Measurements from ENCODE around the gene CYP19A1.

CYP19A1 gene

DNA sequence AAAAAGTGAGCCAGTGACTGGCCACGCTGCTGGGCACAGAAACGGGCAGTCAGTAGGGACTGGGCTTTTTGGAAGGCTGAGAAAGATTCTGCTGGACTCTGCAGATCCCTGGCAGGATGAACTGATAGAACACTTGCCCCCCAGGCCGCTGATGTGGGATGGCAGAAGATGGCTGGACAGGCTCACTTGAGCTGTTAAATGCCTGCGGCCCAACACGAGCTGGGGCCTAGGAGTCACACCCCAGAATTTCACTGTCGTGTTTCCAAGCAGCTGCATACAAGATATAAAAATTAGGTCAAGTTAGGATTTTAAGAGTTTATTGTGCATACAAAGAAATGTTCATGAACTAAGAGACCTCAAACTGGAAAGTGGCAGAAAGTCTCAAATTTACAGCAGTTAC is 29.9 kb upstream of the CYP19A1 start:
- TF ChIP-seq, protein P1, sequence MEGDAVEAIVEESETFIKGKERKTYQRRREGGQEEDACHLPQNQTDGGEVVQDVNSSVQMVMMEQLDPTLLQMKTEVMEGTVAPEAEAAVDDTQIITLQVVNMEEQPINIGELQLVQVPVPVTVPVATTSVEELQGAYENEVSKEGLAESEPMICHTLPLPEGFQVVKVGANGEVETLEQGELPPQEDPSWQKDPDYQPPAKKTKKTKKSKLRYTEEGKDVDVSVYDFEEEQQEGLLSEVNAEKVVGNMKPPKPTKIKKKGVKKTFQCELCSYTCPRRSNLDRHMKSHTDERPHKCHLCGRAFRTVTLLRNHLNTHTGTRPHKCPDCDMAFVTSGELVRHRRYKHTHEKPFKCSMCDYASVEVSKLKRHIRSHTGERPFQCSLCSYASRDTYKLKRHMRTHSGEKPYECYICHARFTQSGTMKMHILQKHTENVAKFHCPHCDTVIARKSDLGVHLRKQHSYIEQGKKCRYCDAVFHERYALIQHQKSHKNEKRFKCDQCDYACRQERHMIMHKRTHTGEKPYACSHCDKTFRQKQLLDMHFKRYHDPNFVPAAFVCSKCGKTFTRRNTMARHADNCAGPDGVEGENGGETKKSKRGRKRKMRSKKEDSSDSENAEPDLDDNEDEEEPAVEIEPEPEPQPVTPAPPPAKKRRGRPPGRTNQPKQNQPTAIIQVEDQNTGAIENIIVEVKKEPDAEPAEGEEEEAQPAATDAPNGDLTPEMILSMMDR (IDR thresholded peaks at IDR 0.05; ENCODE audit: low read depth, low read length, missing control alignments) = no peak
- H3K27me3 ChIP-seq (replicated peaks) = peaks cover 6% of the 10 kb centered on the region
- no peak overlapping the region for H3K4me3 ChIP-seq (ENCODE audit: low read depth, low read length)
- H3K36me3 ChIP-seq (replicated peaks) = no peaks in the 10 kb centered on the region
- in situ Hi-C loops (cut with HindIII; ENCODE audit: low pct_ligation_motif_present, low sequenced_read_pairs) = no loop called here
- DNase-seq = no peak
- H3K27ac ChIP-seq = no peak overlapping the region

DNA sequence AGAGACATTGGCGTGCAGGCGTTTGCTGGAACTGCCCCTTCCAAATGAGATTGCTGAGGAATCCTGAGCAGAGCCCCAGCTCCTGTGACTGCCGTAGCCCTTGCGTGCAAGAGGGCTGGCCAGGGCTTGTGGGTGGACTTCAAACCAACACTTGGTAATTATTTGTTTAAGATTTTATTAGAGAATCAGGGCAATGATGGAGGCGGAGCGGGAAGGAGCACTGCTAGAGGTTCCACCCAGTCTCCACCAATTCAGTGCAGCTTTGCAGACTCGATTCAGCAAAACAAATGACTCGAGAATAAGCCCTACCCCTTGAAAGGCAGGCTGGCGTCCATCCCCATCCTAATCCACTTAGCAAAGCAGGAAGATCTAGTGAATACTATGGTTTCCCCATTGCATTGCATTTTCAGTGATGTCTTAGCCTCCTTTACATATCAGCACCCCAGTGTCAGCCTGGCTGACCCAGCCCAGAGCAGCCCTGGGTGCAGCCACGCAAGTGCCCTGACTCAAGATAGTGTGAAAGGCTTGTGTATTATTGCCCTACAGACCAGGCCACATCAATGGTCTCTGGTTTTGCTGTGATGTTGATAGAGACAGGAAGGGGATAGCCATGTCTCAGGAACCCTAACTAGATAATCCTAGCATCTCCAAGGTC is 29.1 kb upstream of the CYP19A1 start:
- H3K36me3 ChIP-seq (replicated peaks) = no peaks in the 10 kb centered on the region
- peaks cover 7% of the 10 kb centered on the region for H3K27me3 ChIP-seq (replicated peaks)
- H3K4me3 ChIP-seq (ENCODE audit: low read depth, low read length) = no peak overlapping the region
- in situ Hi-C loops (cut with HindIII; ENCODE audit: low pct_ligation_motif_present, low sequenced_read_pairs) = no loop called here
- TF ChIP-seq, protein P1 (IDR thresholded peaks at IDR 0.05; ENCODE audit: low read depth, low read length, missing control alignments) = no peak
- no peak overlapping the region for H3K27ac ChIP-seq
- no peak for DNase-seq

DNA sequence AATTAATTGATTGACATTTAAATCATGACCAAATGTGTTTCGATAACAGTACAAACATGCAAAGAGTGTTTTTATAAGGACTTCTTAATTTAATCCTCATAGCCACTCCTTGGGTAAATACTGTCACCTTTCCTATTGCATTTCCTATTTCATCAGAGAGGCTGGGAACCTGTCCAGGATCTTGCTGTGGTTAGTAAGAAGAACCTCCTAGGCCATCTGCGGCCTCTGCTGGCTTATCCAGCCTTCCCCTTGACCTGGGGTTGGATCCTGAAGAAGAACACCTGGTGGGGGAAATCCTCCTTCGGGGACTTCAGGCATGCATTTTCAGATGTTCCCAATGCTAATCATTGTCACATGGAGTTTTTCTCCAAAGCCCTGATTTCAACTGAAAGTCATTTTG is 28.5 kb upstream of the CYP19A1 start:
- Histone ChIP-seq H3K27me3 (replicated peaks) (peaks cover 7% of the 10 kb centered on the region), H3K27ac (no peak overlapping the region), H3K36me3 (replicated peaks) (no peaks in the 10 kb centered on the region), H3K4me3 (ENCODE audit: low read depth, low read length) (no peak overlapping the region)
- in situ Hi-C loops (cut with HindIII; ENCODE audit: low pct_ligation_motif_present, low sequenced_read_pairs) = no loop called here
- no peak for DNase-seq
- TF ChIP-seq, protein P1 (IDR thresholded peaks at IDR 0.05; ENCODE audit: low read depth, low read length, missing control alignments) = no peak

DNA sequence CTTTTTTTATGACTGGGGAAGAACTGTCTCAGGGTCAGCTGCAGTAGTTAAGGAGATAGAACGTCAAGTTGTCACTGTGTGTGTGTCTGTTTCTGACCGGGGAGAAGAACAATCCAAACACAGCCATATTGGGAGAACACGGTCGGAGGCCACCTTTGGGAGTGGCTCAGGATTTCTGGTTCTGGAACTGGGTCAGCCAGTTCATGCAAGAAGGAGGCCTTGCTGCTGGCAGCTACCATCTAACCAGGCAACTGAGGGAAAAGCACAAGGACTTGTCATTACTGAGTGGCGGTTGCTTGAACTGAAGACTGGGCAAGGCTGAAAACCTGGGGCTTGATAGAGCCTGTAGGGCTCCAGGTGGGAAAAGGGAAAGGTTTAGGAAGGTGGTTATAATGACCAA is 27.7 kb upstream of the CYP19A1 start:
- Histone ChIP-seq H3K27me3 (replicated peaks) (peaks cover 7% of the 10 kb centered on the region), H3K36me3 (replicated peaks) (no peaks in the 10 kb centered on the region), H3K4me3 (ENCODE audit: low read depth, low read length) (no peak overlapping the region), H3K27ac (no peak overlapping the region)
- TF ChIP-seq, protein P1 (IDR thresholded peaks at IDR 0.05; ENCODE audit: low read depth, low read length, missing control alignments) = no peak
- DNase-seq = no peak
- in situ Hi-C loops (cut with HindIII; ENCODE audit: low pct_ligation_motif_present, low sequenced_read_pairs) = no loop called here

DNA sequence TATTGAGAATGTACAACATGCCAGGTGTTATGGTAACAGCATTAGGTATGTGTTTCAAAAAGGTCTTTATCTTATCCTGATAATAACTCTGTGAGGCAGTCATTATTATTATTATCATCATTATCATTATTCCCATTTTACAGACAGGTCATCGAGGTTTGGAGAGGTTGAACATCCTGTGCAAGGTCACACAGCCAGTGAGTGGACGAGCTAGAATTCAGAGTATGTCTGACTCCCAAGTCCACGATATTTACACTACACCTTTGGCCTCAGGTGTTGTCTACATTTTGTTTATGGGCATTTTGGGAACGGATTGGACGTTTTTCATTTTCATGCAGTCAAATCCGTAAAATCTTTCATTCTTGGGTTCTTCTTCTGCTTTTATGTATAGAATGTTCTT is 27.0 kb upstream of the CYP19A1 start:
- Histone ChIP-seq H3K27ac (no peak overlapping the region), H3K27me3 (replicated peaks) (peaks cover 7% of the 10 kb centered on the region), H3K4me3 (ENCODE audit: low read depth, low read length) (no peak overlapping the region), H3K36me3 (replicated peaks) (no peaks in the 10 kb centered on the region)
- no peak for DNase-seq
- TF ChIP-seq, protein P1 (IDR thresholded peaks at IDR 0.05; ENCODE audit: low read depth, low read length, missing control alignments) = no peak
- in situ Hi-C loops (cut with HindIII; ENCODE audit: low pct_ligation_motif_present, low sequenced_read_pairs) = no loop called here

DNA sequence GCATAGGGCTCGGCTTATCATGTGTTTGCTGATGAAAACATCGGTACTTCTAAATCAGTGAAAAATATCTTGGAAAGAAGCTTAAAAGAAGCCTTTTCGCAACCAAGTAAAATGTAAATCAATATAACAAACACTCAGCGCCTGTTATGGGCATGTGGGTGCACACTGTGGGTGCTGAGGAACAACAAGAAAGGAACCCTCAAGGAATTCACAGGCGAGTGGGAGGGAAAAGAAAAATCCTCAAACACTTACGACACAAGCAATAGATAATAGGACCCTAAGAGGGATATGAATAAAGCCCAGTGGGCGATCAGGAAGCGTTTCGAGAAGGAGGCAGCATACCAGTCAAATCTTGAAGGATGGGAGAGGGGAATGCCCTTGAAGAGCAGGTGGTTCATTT is 25.0 kb upstream of the CYP19A1 start:
- H3K27me3 ChIP-seq (replicated peaks) = peaks cover 7% of the 10 kb centered on the region
- TF ChIP-seq, protein P1 (IDR thresholded peaks at IDR 0.05; ENCODE audit: low read depth, low read length, missing control alignments) = no peak
- DNase-seq = no peak
- in situ Hi-C loops (cut with HindIII; ENCODE audit: low pct_ligation_motif_present, low sequenced_read_pairs) = no loop called here
- H3K4me3 ChIP-seq (ENCODE audit: low read depth, low read length) = no peak overlapping the region
- H3K27ac ChIP-seq = no peak overlapping the region
- no peaks in the 10 kb centered on the region for H3K36me3 ChIP-seq (replicated peaks)

Data from brain microvascular endothelial cell (primary cell).